ENCODE results near the gene ZNF503.
A peak's percentile ranks its signal among the peaks of the same experiment; 100 is the strongest.

The ZNF503 gene, protein sequence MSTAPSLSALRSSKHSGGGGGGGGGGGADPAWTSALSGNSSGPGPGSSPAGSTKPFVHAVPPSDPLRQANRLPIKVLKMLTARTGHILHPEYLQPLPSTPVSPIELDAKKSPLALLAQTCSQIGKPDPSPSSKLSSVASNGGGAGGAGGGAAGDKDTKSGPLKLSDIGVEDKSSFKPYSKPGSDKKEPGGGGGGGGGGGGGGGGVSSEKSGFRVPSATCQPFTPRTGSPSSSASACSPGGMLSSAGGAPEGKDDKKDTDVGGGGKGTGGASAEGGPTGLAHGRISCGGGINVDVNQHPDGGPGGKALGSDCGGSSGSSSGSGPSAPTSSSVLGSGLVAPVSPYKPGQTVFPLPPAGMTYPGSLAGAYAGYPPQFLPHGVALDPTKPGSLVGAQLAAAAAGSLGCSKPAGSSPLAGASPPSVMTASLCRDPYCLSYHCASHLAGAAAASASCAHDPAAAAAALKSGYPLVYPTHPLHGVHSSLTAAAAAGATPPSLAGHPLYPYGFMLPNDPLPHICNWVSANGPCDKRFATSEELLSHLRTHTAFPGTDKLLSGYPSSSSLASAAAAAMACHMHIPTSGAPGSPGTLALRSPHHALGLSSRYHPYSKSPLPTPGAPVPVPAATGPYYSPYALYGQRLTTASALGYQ

DNA sequence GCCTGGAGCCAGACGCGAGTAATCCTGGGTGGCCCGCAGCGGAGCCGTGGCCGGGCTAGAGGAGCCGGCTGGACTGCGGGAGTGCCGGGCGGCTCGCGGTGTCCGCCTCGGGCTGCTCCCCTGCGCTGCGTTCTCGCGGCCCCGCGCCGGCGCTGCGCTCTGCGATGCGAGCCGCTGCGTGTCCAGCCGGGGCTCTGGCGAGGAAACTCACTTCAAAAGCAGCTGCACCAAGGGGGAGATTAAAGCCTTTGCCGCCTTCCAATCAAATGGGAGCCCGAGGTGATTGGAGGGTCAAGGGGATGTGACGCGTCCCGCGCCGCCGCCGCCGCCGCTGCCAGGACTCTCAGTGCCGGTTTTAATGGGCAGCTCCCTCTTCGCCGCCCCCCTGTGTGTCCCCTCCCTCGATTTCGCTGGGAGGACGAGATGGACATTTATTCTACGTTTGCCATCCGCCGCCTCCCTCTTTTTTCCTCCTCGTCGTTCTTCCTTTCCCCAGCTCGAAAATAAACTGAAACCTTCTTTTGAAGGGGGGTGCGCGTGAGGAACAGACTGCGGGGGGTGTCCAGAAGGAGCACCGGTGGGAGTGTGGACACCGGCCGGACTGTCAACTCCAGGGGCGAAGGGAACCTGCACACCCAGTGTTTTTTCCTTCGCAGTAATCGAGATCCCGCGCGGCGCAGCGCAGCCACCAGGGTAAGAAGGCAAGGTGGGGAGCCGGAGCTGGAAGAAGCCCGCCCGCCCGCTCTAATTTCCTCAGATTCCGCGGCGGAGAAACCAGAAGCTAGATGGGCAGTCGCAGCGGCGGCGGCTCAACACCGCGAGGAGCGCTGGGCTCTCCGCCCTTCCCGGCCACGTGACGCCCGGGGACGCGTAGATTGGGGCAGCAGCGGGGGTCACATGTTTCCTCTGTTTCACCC is at the start of gene ZNF503:
ZNF503 (minus strand) TSS at position 196 of the 917 bp plus-strand sequence. CDS start 345 bp downstream, outside the sequence.
- no peaks in the 10 kb centered on the region for H3K27me3 ChIP-seq (ENCODE audit: control insufficient read depth in 1 of 2, insufficient read depth in 2 of 2, low read length in 2 of 2)
- peaks cover 5% of the 10 kb centered on the region for H3K4me1 ChIP-seq (ENCODE audit: insufficient read depth, low read length)
- peak within 1 kb of the TSS; percentile 96 for H3K9ac ChIP-seq (ENCODE audit: low read length)
- H3K36me3 ChIP-seq (ENCODE audit: insufficient read depth, low read length): no peaks in the 10 kb centered on the region
- peak within 1 kb of the TSS; percentile 98 for H3K27ac ChIP-seq (ENCODE audit: low read depth, low read length)
- H3K4me3 ChIP-seq (ENCODE audit: low read depth in 1 of 2, low read length in 2 of 2): peak within 1 kb of the TSS; percentile 86 to 100
- no peaks in the 10 kb centered on the region for H3K9me3 ChIP-seq (ENCODE audit: low read length)

DNA sequence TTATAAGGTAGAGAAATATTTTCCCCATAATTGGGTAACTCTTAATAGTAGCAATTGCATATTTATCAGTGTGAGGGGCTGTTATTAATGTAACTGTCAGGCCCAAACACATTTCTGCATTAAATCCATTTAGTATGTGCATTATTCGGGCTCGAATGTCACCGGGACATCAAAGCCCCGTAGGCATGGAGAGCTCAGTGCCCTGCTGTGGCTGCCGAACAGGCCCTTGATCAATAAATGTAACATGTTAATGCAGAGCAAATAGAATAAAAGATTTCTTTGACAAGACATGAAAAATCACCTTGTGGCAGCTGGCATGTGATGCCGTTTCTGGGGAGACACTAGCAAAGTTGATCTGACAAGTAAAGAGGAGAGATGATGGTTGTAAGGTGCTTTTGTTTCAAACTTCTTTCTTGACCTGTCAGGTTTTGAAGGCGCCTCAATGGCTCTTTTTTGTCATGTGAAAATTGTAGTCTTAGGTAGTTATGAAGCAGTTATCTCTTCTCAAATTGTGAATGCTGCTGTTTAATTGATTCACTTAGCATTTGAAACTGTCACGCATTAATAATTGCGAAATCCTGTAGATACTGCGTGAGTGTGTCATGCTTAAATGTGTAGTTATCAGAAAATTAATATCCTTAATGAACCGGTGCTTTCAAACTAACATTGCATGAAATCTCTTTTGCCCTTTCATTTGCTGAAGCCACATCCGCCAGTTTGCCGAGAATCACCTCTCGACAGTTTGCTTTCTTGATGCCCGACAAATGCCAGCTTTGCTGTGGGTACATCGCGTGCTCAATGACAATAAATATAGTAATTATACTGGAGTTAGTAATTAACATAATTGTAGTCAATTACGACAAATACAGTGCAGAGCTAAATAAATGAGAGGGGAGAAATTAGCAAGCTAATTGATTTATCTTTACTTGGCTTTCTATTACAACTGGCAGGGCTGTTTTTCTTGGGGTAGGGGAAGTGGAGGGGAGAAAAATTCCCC is 49.4 kb upstream of the ZNF503 start:
- Histone ChIP-seq H3K4me3 (ENCODE audit: low read depth in 1 of 2, low read length in 2 of 2) (no peak overlapping the region), H3K27me3 (ENCODE audit: control insufficient read depth in 1 of 2, insufficient read depth in 2 of 2, low read length in 2 of 2) (no peaks in the 10 kb centered on the region), H3K9ac (ENCODE audit: low read length) (no peak overlapping the region), H3K4me1 (ENCODE audit: insufficient read depth, low read length) (peaks cover 5% of the 10 kb centered on the region), H3K36me3 (ENCODE audit: insufficient read depth, low read length) (no peaks in the 10 kb centered on the region), H3K9me3 (ENCODE audit: low read length) (peaks cover 4% of the 10 kb centered on the region), H3K27ac (ENCODE audit: low read depth, low read length) (no peak overlapping the region)

DNA sequence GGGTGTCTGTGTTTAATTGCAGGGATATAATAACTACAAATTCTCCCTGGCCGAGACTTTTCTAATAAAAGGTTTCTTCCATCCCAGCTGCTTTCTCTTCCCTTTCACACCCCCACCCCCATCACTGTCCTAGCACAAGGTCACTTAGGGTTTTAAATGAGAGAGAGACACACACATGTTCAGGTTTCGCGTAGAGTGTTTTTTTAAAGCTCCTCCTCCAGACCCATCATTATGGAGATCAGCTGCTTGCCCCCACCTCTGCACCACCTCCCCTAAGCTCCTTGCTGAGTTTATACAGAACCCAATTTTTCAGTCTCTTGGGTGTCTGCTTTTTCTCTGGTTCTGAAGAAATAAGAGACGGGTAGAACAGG is 48.5 kb upstream of the ZNF503 start:
- peaks cover 5% of the 10 kb centered on the region for H3K4me1 ChIP-seq (ENCODE audit: insufficient read depth, low read length)
- H3K4me3 ChIP-seq (ENCODE audit: low read depth in 1 of 2, low read length in 2 of 2): no peak overlapping the region
- H3K9me3 ChIP-seq (ENCODE audit: low read length): peaks cover 4% of the 10 kb centered on the region
- no peaks in the 10 kb centered on the region for H3K27me3 ChIP-seq (ENCODE audit: control insufficient read depth in 1 of 2, insufficient read depth in 2 of 2, low read length in 2 of 2)
- H3K27ac ChIP-seq (ENCODE audit: low read depth, low read length): peak overlapping the region; percentile 14
- no peaks in the 10 kb centered on the region for H3K36me3 ChIP-seq (ENCODE audit: insufficient read depth, low read length)
- no peak overlapping the region for H3K9ac ChIP-seq (ENCODE audit: low read length)

DNA sequence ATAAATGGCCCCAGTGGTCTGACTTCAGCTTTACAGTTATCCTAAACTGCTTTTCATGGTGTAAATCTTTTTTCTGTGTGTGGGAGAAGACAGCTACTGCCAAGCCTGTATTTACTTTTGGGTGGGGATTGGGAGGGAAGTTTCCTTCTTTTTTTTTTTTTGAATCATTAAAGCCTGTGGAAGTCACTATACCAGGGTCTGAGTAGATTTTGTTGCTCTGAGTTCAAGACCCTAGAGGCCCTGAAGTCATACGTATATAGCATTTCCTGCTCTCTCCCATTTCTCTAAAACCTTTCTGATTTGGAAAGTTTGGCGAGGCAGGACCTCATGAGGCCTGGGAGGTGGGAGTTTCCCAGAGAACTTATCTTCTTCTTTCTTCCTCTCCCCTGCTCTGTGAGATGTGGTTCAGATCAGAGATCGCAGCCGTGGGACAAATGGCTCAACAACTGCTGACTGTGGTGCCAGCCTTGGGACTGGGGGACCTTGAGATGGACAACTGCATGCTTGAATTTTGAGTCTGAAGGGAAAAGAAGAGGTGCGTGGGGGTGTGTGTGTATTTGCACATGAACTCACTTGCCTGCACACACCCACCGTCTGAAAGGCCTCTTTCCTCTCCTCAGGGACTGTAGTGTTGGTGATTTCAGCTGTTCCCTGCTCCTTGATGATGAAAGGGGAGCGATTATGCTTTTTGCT is 48.0 kb upstream of the ZNF503 start:
- Histone ChIP-seq H3K36me3 (ENCODE audit: insufficient read depth, low read length) (no peaks in the 10 kb centered on the region), H3K4me3 (ENCODE audit: low read depth in 1 of 2, low read length in 2 of 2) (no peak overlapping the region), H3K4me1 (ENCODE audit: insufficient read depth, low read length) (peaks cover 5% of the 10 kb centered on the region), H3K27ac (ENCODE audit: low read depth, low read length) (peak overlapping the region; percentile 14), H3K27me3 (ENCODE audit: control insufficient read depth in 1 of 2, insufficient read depth in 2 of 2, low read length in 2 of 2) (no peaks in the 10 kb centered on the region), H3K9me3 (ENCODE audit: low read length) (peaks cover 4% of the 10 kb centered on the region), H3K9ac (ENCODE audit: low read length) (no peak overlapping the region)

DNA sequence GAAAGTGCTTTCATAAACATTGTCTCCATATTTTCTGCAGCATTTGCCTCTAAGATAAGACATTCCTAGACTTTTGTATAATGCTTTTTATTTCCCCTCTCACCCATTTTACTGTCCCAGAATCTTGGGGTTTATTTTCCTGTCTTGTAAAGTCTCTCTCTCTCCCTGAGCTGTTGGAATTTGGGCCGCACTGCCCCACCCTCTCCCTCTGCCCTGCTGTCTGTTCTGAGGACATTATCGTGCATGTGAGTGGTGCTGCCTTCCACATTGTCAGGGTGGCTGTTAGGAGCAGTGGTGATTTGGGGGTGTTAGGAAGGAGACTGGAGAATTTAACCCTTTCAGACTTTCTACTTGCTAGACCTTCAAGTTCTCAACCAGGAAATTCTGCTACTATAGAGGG is 46.6 kb upstream of the ZNF503 start:
- Histone ChIP-seq H3K27me3 (ENCODE audit: control insufficient read depth in 1 of 2, insufficient read depth in 2 of 2, low read length in 2 of 2) (no peaks in the 10 kb centered on the region), H3K9me3 (ENCODE audit: low read length) (peaks cover 4% of the 10 kb centered on the region), H3K27ac (ENCODE audit: low read depth, low read length) (no peak overlapping the region), H3K36me3 (ENCODE audit: insufficient read depth, low read length) (no peaks in the 10 kb centered on the region), H3K4me3 (ENCODE audit: low read depth in 1 of 2, low read length in 2 of 2) (no peak overlapping the region), H3K9ac (ENCODE audit: low read length) (no peak overlapping the region), H3K4me1 (ENCODE audit: insufficient read depth, low read length) (peaks cover 5% of the 10 kb centered on the region)

DNA sequence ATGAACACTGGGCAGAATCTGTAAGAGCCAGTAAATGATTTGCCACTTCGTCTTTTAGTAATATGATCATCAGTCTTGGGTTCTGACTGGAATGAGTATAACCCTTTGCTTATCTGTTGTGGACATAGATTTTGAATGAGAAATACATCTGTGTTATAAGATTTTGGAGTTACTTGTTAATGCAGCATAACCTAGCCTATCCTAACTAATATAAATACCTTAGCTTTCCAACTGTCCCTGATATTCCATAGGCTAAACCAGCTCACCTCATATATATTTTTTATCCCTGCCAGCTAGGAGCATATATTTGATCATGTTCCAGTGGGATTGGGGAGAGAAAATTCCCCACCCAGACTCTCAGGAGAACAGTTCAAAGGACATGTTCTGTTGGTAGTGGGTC is 44.9 kb upstream of the ZNF503 start:
- H3K36me3 ChIP-seq (ENCODE audit: insufficient read depth, low read length): no peaks in the 10 kb centered on the region
- H3K9ac ChIP-seq (ENCODE audit: low read length): no peak overlapping the region
- peaks cover 5% of the 10 kb centered on the region for H3K4me1 ChIP-seq (ENCODE audit: insufficient read depth, low read length)
- H3K9me3 ChIP-seq (ENCODE audit: low read length): peaks cover 4% of the 10 kb centered on the region
- no peaks in the 10 kb centered on the region for H3K27me3 ChIP-seq (ENCODE audit: control insufficient read depth in 1 of 2, insufficient read depth in 2 of 2, low read length in 2 of 2)
- H3K4me3 ChIP-seq (ENCODE audit: low read depth in 1 of 2, low read length in 2 of 2): no peak overlapping the region
- no peak overlapping the region for H3K27ac ChIP-seq (ENCODE audit: low read depth, low read length)

DNA sequence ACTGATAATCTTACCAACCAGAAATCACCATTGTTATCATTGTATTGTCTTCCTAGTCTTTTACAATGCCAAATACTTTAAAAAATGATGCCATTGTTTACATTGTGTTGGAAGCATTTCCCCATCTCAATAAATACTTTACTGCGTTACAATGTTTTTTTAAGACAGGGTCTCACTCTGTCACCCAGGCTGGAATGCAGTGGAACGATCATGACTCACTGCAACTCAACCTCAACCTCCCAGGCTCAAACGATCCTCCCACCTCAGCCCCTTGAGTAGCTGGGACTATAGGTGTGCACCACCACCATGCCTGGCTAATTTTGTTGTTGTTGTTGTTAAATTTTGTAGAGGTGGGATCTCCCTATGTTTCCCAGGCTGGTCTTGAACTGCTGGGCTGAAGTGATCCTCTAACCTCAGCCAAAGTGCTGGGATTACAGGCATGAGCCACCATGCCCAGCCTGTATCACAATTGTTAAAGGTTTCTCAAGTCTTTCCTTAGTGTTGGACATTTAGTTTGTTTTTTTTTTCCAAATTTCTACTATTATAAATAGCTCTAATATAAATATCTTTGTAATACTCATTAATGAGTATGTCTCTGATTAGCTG is 43.3 kb upstream of the ZNF503 start:
- Histone ChIP-seq H3K27ac (ENCODE audit: low read depth, low read length) (no peak overlapping the region), H3K36me3 (ENCODE audit: insufficient read depth, low read length) (no peaks in the 10 kb centered on the region), H3K4me1 (ENCODE audit: insufficient read depth, low read length) (peaks cover 3% of the 10 kb centered on the region), H3K27me3 (ENCODE audit: control insufficient read depth in 1 of 2, insufficient read depth in 2 of 2, low read length in 2 of 2) (no peaks in the 10 kb centered on the region), H3K9me3 (ENCODE audit: low read length) (peaks cover 4% of the 10 kb centered on the region), H3K9ac (ENCODE audit: low read length) (no peak overlapping the region), H3K4me3 (ENCODE audit: low read depth in 1 of 2, low read length in 2 of 2) (no peak overlapping the region)

DNA sequence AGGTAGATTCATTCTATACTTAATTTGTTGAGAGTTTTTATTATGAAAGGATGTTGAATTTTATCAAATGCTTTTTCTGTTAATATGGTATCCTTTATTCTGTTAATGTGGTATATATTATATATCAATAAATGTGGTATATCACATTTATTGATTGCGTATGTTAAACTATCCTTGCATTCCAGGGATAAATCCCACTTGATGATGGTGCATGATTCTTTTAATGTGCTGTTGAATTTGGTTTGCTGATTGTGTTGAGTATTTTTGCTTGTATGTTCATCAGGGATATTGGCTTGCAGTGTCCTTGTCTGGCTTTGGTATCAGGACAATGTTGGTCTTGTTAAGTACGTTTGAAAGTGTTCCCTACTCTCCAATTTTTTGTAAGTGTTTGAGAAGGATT is 41.8 kb upstream of the ZNF503 start:
- Histone ChIP-seq H3K4me1 (ENCODE audit: insufficient read depth, low read length) (no peaks in the 10 kb centered on the region), H3K4me3 (ENCODE audit: low read depth in 1 of 2, low read length in 2 of 2) (no peak overlapping the region), H3K9me3 (ENCODE audit: low read length) (peaks cover 4% of the 10 kb centered on the region), H3K27me3 (ENCODE audit: control insufficient read depth in 1 of 2, insufficient read depth in 2 of 2, low read length in 2 of 2) (no peaks in the 10 kb centered on the region), H3K27ac (ENCODE audit: low read depth, low read length) (no peak overlapping the region), H3K9ac (ENCODE audit: low read length) (no peak overlapping the region), H3K36me3 (ENCODE audit: insufficient read depth, low read length) (no peaks in the 10 kb centered on the region)

DNA sequence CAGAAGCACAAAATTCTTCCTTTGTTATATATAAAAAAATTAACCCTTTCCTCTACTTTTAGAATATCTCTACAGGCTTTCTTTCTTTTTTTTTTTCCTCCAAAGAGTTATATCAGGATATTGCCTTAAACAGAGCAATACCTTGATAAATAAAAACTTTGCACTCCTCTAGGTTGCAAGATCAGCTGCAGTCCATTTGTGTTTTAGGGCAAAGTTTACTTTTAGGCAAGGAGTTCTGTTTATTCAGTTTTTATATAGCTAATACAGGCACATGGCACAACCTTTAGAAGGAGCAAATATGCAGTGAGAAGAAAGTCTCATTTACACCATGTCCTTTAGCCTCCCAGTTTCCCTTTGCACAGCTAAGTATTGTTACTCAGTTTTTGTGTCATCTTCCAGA is 40.1 kb upstream of the ZNF503 start:
- H3K27ac ChIP-seq (ENCODE audit: low read depth, low read length): no peak overlapping the region
- no peaks in the 10 kb centered on the region for H3K4me1 ChIP-seq (ENCODE audit: insufficient read depth, low read length)
- H3K27me3 ChIP-seq (ENCODE audit: control insufficient read depth in 1 of 2, insufficient read depth in 2 of 2, low read length in 2 of 2): no peaks in the 10 kb centered on the region
- peaks cover 4% of the 10 kb centered on the region for H3K9me3 ChIP-seq (ENCODE audit: low read length)
- no peak overlapping the region for H3K4me3 ChIP-seq (ENCODE audit: low read depth in 1 of 2, low read length in 2 of 2)
- no peak overlapping the region for H3K9ac ChIP-seq (ENCODE audit: low read length)
- no peaks in the 10 kb centered on the region for H3K36me3 ChIP-seq (ENCODE audit: insufficient read depth, low read length)

DNA sequence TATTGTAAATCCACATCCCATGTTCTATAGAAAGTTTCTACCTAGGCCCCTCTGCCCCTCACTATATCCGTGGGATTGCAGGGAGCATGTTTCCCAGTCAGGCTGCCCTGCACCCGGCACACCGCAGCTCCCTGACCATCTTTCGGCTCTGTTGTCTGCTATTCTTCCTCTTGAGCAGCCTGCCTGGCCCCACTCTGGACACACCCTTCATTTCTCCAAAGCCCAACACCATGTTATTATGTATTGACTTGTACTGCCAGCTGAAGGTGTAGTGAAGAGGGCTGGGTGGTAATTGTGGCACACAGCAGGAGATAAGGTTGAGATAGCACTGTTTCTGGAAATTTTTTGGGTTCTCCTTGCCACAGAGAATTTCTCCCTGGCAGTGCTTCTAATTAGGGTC is 39.6 kb upstream of the ZNF503 start:
- no peak overlapping the region for H3K27ac ChIP-seq (ENCODE audit: low read depth, low read length)
- H3K9me3 ChIP-seq (ENCODE audit: low read length): peaks cover under 1% of the 10 kb centered on the region
- no peak overlapping the region for H3K4me3 ChIP-seq (ENCODE audit: low read depth in 1 of 2, low read length in 2 of 2)
- no peaks in the 10 kb centered on the region for H3K4me1 ChIP-seq (ENCODE audit: insufficient read depth, low read length)
- H3K27me3 ChIP-seq (ENCODE audit: control insufficient read depth in 1 of 2, insufficient read depth in 2 of 2, low read length in 2 of 2): no peaks in the 10 kb centered on the region
- no peak overlapping the region for H3K9ac ChIP-seq (ENCODE audit: low read length)
- no peaks in the 10 kb centered on the region for H3K36me3 ChIP-seq (ENCODE audit: insufficient read depth, low read length)

Data from muscle layer of colon (tissue), 2 donors.